ENCODE measurements around the gene SLC10A7.

The SLC10A7 gene, protein sequence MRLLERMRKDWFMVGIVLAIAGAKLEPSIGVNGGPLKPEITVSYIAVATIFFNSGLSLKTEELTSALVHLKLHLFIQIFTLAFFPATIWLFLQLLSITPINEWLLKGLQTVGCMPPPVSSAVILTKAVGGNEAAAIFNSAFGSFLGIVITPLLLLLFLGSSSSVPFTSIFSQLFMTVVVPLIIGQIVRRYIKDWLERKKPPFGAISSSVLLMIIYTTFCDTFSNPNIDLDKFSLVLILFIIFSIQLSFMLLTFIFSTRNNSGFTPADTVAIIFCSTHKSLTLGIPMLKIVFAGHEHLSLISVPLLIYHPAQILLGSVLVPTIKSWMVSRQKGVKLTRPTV

DNA sequence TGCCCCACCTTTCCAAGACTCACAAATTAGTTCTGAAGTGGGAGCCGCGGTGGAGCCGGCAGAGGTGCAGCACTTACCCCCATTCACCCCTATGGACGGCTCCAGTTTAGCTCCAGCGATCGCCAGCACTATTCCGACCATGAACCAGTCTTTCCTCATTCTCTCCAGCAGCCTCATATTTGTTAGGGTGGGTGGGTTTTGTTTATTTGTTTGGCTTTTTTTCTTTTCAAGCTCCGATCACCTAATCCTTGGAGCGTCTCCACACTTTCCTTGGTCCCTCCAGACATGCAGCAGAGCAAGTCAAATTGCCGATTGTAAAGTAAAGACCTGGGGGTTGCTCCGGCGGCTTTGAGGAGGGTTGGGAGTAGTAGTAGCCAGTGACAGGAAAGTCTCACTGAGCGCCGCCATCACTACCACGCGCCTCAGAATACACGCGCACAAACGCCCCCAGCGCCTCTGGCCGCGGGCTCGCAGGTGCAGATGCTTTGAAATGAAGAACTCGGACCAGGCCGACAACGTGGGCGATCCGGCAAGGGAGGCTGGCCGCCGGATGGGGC, at the start of gene SLC10A7:
SLC10A7 (minus strand) TSS at position 400 of the 557 bp plus-strand sequence; CDS start at position 177, 223 bp downstream.
- DNase-seq: peak; percentile 71

DNA sequence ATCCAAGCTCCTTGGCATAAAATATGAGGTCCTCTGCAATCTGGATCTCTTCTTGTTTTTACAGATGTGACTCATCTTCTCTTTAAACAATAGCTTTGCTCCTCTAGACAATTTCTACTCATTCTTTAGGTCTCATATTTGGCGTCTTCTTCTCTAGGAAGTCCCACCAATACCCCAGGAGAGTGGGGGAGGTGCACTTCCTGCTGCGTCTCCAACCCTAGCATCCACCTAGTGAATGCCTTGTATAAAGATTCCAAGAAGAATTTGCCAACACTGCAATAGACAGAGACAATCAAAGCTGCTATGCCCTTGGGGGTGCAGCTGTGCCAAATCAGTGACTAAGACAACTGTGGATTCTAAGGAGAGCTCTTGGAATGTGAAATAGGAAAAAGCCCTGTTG, 45.7 kb upstream of the SLC10A7 start:
- no peak for DNase-seq

DNA sequence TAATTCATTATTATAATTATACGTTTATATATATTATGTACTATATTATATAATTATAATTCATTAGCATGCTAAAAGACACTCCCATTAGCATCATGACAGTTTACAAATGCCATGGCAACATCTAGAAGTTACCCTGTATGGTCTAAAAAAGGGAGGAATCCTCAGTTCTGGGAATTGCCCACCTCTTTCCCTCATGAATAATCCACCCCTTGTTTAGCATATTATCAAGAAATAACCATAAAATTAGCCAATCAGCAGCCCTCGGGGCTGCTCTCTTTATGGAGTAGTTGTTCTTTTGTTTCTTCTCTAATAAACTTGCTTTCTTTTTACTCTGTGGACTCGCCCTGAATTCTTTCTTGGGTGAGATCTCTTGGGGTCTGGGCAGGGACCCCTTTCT, 42.8 kb upstream of the SLC10A7 start:
- DNase-seq: no peak

DNA sequence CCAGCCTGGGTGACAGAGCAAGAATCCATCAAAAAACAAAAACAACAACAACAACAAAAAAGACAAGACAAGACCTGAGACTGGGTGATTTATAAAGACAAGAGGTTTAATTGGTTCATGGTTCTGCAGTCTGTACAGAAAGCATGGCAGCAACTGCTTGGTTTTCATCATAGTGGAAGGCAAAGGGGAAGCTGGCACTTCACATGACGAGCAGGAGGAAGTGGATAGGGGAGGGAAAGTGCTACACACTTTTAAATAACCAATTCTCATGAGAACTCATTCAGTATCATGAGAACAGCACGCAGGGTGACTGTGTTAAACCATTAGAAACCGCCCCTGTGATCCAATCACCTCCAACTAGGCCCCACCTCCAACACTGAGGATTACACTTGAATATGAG, 28.4 kb upstream of the SLC10A7 start:
- no peak for DNase-seq

DNA sequence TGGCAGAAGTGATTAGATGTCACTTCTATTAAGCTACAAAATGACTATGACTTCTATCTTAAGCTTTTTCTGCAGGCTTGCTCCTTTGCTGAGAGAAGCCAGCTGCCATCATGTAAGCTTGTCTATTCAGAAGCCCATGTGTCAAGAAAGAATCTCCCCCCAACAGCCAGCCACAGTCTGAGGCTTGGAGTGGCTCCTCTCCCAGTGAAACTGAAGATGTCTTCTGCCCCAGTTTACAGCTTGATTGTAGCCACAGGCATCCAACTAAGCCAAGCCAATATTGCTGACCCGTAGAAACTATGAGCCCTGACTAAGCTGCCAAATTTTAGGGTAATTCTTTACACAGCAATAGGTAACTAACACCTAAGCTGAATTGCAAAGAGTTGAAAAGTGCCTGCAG, 26.7 kb upstream of the SLC10A7 start:
- no peak for DNase-seq

DNA sequence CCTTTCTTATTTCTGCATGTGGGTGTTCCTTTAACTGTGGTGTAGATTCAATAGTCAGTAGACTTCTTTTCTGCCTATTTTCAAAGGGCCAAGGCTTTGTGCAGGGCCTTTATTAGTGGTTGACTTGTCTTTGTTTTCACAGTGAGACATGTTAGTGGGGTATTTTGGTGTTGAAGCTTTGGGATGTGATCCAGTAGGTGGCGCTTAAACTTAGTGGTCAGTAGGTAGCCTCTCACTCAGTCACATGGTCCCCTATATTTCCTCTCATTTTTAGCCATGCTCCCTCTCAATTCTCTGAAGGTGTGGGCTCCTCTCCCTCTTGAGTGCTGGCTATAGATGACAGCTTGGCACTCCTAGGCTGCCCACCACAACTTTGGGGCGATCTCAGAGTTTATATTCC, 23.4 kb upstream of the SLC10A7 start:
- DNase-seq: no peak

DNA sequence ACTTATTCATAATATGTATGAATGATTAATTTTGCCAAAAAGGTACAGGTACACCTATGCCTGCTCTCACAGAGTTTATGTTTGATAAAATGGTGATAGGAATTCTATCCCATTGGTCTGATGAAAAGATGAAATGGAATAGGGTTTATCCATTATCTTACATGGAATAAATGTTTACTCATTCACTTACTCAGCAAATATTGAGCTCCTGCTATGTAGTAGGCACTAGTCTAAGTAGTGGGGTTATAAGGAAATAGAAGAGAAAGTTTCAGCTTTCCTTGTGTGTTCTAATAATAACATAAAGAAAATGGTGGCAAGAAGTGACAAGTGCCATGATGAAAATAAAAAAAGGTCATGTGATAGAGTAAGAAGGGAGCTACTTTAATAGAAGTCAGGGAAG, 12.4 kb upstream of the SLC10A7 start:
- DNase-seq: no peak

DNA sequence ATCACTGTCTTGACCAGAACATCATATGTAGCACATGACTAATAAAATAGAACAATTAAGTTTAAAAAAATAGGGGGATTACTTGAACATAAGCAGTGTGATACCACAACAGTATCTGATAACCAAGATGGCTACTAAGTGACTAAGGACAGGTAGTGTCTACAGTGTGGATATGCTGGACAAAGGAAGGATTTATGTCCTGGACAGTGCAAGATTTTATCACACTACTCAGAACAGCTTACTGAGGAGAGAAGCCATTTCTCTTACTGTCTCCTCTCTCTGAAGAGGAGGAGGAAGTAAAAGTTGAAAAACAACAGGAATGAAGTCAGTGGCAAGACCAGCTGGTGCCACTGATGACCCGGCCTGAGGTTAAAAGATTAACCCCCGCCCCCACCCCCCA, 4.0 kb upstream of the SLC10A7 start:
- DNase-seq: no peak

DNA sequence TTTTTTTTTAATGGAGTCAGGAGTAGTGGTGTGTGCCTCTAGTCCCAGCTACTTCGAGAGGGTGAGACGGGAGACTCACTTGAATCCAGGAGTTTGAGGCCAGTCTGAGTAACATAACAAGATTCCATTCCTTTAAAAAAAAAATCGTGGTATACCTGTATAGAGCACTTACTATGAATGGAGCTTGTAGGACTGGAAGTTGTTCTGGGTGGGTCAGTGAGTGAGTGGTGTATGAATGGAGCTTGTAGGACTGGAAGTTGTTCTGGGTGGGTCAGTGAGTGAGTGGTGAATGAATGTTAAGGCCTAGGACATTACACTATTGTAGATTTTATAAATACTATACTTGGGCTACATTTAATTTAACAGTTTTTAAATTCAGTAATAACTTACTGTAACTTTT, 2.9 kb upstream of the SLC10A7 start:
- no peak for DNase-seq

DNA sequence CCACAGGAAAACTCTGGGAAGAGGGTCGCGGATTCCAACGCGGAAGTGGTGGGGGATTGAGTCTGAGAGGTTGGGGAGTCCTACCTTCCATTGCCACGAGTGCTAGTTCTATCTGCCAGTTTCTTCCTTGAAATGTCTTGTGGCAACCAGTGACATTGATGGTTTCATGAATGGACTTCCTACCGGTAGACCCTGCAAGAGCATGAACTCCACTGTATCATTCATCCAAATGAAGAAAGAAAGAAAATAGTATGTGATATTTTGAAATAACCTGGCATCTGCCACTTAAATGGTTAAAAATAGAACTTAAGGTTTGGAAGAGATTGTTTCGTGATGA, 1.1 kb upstream of the SLC10A7 start:
- DNase-seq: no peak

DNA sequence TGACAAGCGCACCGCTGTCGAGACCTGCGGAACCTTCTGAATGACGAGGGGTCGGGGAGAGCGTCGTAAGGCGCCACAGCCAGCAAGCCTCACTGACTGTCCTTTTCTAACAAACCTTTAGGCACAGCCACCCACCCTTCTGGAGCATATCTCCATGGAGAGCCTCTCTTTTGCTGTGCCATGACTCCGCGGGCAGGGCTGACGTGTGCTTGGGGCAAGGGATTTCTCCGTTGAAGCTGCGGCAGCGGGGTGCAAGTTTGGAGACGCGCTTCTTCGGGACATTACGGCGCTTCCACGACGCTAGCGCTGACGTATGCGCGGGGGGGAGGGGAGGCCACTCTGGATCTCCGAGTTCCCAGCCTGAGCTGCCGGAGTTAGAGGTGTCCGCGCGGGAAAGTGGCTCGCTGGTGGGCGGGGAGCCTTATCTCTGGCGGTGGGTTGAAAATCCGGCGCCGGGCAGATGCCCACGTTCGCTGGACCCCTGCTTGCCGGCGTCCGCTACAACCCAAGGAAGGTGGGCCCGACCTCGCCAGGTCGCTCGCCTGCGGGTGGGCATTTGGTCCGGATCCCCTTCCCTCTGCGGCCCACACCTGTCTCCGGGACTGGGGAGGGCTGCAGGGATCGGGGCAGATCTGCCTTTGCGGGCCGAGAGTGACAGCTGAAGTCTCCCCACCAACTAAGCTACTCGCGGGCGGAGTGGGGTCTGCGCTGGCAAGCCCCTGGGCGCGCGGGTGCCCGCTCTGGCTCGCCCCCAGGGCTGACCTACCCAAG, 543 bp upstream of the SLC10A7 start:
- peak; percentile 83 for DNase-seq

DNA sequence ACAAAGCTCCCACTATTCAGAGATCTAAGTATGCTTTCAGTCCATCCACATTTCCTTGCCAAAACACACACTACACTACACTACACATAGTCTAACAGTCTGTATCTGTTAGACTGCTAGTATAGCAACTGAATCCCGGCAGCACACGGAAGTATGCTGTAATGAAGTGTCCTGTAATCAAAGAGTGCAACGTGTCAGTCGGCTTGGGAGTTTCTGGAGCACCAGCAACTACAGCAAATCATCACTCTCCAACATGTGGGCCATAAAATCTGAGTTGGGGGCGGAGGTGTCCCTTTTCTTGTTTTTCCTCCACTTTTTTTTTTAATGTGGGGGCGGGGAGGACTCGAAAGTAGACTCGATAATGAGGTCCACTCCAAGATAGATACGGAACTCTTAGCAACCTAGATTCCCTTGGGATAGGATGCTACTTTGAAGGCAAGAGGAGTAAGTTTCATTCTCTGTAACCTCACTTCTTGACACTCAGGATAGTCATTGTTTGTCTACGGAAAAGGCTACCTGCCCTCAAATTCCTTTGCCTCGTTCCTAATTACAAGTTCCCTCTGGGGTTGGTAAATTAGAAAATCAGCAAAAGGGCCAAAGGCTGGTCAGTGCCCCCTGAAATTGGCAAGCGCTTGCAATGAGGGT, 722 bp downstream of the SLC10A7 start:
- no peak for DNase-seq

DNA sequence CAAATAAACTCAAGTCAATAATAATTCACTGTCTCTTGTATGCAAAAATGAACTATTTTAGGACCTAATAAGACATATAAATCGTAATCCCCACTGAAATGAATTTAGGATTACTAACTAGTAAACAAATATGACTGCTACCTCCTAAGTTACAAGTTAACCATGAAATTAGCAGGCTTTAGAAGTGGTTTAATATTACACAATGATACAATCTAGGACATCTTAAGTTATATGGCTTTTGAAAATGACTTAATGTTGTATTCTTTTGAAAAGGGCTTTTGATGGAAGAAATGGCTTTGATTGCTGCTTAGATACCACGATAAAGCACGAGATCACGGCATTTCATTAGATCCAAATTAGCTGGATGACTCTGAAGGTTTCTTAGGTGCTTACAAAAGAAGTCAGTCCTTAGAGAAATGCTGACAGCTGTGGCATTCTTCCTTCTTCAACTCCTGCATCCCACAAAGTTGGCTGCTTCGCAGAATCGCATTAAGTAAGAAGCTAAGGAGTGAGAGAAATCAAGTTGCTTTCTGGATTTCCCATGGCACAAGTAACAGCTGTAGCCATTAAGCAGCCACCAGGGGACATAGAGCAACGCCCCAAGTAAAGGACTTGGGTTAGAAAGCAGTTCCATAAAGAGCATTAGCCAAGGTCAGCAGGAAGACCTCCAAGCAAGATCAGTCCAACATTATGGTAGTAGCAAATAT, 6.9 kb downstream of the SLC10A7 start:
- no peak for DNase-seq

DNA sequence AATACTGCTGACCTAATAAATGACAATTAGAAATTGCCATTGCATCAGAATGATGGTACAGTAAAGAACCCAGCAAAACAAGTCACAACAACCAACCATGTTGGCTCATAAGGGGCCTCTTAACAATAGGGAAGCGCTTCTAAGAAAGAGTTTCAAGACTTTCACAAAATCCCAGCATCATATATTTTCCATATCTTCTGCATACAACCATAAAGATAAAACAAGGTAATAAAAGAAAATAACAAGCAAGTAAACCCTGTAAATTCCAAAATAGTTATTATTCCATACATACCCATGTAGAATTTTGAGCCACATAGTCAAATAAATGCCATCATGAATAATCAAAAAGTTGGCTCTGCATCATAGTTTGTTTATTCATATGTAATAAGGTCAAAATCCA, 8.2 kb downstream of the SLC10A7 start:
- no peak for DNase-seq

DNA sequence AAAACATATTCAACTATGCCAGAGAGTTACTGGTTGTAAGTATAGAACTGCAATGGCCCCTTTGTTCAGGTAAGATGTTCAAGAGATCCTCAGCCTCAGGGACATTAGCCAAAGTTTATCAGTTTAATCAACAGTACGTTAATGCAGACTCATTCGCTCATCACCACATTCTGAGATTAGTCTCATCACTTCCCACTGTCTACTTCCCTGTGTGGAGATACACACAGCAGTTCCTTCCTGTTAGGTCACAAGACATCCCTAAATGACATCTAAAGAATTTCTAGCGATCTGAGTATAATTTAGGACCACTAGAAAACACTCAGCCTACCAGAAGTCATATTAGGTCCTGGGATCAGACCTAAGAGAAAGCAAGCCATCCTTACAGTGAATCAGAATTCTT, 10.4 kb downstream of the SLC10A7 start:
- no peak for DNase-seq

DNA sequence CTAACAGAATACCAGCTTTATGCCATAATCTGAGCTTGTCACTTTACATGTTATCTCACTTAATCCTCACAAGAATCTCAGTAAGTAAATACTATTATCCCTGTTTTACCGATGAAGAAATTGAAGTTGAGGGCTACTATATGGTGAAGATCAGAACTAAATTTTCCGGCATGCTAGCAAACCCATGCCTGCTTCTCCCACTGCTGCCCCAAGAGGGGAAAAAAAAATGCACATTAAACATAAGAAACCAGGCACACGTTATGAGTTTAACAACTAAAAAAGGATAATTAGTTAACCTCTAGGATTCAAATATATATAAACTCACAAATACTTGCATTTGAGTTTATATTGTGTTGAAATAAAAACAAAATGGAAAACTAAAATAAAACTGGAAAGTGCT, 10.8 kb downstream of the SLC10A7 start:
- no peak for DNase-seq

DNA sequence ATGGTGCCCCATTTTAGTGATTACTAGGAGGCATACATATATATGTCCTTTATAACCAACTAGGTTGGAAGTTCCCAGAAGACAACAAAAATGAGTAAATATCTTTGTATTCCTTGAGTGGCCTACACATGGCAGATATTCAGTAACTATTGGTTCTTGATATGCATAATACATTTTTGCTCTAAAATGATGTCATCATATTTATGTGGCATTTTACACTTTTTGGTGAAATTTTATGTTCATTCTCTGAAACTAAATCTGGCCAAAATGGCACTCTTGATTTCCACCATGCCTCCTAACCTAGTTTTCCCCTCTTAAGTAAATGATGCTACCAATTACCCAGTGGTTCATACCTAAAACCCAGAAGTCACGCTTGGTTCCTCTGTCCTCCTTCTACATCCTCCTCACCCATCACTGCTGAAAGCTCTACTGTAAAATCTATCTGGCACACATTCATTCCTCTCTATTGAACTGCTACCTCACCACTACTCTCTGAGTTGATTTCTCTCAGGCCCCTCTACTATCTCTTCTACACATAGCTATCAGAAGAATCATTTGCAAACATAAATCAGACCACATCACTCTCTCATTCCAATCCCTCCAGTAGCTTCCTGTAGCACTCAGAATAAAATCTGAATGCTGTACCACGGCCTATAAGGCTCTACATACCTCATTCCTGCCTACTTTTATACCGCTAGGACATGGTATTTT, 13.4 kb downstream of the SLC10A7 start:
- no peak for DNase-seq

DNA sequence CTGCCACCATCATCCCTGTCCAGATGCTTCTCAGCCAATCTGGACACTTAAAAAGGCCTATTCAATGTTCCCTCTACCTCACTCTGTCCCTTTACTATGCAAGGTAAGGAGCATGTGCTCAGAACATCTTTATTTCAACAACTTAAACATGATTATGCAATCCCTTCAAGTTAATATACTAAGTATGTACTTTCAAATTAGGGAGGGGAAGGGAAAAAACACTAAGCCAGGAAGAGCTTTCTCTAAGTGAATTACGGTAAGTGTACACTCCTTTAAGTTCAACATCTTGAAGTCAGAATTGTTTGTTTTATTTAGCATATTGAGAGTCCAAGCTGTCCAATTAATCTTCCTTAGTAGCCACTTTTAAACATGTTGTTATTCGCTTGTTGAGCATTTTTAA, 14.1 kb downstream of the SLC10A7 start:
- DNase-seq: no peak

DNA sequence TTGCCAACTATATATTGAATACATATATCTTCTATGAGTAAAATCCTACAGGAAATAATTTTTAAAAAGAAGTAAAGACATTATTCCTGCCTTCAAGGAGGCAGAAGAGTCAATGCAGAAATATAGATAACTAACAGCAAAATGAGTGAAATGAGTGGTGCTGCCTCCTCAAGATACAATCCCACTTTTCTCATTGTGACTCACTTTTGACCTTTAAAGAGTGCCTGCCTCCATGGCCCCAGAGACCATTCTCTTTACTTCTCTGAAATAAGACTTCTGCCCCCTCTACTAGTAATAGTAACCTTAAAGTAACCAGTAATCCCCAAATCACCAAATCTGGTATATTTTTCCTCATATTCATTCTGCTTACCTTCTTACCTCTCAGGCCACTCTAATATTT, 15.5 kb downstream of the SLC10A7 start:
- no peak for DNase-seq

DNA sequence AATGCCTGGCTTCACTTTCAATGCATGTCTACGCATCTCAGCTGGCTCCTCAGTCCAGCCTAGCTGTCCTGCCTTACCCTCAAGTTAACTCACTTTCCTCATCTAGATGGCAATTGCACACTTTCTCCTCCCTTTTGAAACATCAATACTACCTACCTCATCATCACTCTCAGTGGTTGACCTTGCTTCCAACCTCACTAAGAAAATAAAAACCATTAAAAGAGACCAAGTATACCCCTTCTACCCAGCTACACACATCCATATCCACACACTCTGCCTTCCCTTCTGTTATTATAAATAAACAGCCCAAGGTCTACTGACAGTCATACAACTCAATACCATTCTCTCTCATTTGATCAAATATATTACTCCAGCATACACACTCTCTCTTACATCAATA, 21.5 kb downstream of the SLC10A7 start:
- no peak for DNase-seq

DNA sequence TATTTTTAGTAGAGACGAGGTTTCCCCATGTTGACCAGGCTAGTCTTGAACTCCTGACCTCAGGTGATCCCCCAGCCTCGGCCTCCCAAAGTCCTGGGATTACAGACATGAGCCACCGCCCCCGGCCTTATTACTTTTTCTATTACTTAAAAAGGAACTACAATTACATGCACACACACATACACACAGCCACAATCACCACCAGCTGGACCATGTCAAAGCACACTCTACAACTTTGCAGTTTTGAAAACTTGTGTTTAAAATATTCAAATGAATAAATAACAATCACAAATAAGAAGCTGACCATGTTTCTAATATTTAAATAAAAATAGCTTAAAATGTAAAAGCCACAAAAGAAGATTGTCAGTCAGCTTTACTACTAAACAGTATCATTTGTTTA, 23.4 kb downstream of the SLC10A7 start:
- no peak for DNase-seq

DNA sequence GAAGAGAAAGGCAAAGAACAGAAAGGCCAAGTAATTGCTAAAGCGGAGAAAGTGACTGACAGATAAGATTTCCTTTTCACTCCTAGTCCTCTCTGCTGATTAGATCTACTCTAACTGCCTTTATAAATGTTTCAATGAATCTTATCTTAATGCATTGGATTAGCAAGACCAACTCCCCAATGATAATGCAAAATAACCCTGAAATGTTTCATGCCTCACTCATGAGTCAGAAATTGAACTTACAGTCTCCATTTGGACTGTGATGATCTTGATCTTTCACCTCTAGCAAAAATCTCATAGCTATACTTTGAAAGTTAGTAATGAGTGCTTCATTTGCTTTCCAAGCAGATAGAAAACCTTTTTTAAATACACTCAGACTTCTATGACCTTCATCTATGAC, 26.5 kb downstream of the SLC10A7 start:
- no peak for DNase-seq

DNA sequence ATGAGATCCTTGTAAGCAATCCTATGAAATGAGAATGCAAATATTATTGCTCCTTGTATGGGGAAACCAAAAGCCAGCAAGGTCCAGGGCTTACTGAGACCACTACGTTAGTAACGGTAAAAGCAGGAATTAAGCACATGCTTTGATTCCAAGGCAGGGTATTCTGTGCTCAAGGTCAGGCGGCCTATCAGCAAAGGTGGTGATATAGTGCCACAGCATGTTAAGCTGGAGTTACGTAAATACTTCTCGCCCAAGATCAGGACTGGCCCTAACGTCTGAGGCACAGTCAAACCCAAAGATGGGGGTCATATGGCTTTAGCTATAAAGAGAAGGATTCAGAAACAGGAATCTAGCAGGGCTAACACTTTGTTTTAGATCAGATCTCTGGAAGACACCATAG, 27.6 kb downstream of the SLC10A7 start:
- DNase-seq: no peak
